ENCODE data around the gene IPO13. TPM values are rescaled to one million over a fixed set of nuclear protein-coding genes. Genes with fewer than 3 reads are reported as not detected.

IPO13 gene
- total RNA-seq, 2 donors from 2014 or later, result 25.9 to 28.1 TPM

DNA sequence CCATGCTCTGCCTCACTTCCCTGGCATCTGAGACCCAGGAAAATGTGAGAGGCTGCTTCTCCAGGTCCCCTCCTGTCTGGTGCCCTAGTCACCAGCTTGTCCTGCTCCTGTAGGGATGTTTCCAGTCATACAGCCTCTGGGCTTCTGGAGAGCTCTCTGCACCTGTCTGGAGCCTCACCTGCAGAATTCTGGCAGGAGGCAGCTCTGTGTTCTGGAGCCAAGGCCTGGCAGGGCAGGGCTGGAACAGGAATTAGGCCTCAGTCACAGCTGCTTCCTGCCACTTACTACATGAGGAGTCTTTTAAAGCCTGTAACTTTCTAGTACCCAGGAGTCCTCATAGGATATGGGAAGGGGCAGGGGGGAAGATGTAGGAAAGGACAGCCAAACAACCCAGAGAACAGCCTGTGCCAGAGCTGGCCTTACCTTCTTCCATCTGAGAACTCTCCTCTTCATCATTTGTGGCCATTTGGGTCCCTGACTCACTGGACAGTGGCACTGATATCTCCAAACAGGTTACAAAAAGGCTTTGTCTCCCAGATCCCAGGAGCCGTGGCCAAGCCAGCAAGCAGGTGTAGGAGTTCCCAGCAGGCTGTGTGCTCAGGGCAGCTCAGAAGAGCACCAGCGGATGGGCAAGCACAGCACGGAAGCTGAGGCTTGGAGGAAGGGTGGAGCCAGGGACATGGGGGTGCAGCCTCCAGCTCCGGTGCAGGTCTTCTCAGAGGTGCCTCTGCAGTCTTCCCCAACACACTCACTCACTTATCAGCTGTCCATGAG is 44.5 kb upstream of the IPO13 start:
- TF ChIP-seq, protein P1, sequence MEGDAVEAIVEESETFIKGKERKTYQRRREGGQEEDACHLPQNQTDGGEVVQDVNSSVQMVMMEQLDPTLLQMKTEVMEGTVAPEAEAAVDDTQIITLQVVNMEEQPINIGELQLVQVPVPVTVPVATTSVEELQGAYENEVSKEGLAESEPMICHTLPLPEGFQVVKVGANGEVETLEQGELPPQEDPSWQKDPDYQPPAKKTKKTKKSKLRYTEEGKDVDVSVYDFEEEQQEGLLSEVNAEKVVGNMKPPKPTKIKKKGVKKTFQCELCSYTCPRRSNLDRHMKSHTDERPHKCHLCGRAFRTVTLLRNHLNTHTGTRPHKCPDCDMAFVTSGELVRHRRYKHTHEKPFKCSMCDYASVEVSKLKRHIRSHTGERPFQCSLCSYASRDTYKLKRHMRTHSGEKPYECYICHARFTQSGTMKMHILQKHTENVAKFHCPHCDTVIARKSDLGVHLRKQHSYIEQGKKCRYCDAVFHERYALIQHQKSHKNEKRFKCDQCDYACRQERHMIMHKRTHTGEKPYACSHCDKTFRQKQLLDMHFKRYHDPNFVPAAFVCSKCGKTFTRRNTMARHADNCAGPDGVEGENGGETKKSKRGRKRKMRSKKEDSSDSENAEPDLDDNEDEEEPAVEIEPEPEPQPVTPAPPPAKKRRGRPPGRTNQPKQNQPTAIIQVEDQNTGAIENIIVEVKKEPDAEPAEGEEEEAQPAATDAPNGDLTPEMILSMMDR (IDR thresholded peaks at IDR 0.05), result no peak
- peaks cover 12% of the 10 kb centered on the region for H3K36me3 ChIP-seq
- H3K4me1 ChIP-seq, result no peaks in the 10 kb centered on the region
- no peaks in the 10 kb centered on the region for H3K9me3 ChIP-seq
- H3K4me3 ChIP-seq, result no peak overlapping the region
- no peak overlapping the region for H3K27ac ChIP-seq
- DNase-seq (ENCODE audit: low spot score), result no peak
- no peaks in the 10 kb centered on the region for H3K27me3 ChIP-seq

DNA sequence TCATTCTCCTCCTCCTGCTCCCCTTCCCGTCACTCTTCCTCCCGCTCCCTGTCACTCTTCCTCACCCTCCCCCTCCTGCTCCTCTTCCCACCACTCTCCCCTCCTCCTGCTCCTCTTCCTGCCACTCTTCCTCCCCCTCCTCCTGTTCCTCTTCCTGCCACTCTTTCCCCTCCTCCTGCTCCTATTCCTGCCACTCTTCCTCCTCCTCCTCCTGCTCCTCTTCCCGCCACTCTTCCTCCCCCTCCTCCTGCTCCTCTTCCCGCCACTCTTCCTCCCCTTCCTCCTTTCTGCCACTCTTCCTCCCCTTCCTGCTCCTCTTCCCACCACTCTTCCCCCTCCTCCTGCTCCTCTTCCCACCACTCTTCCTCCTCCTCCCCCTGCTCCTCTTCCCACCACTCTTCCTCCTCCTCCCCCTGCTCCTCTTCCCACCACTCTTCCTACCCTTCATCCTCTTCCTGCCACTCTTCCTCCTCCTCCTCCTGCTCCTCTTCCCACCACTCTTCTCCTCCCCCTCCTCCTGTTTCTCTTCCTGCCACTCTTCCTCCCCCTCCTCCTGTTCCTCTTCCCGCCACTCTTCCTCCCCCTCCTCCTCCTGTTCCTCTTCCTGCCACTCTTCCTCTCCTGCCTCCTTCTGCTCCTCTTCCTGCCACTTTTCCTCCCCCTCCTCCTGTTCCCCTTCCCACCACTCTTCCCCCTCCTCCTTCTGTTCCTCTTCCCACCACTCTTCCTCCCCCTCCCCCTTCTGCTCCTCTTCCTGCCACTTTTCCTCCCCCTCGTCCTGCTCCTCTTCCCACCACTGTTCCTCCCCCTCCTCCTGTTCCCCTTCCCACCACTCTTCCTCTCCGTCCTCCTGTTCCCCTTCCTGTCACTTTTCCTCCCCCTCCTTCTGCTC is 41.8 kb upstream of the IPO13 start:
- TF ChIP-seq, protein P1 (IDR thresholded peaks at IDR 0.05), result no peak
- Histone ChIP-seq H3K27ac (no peak overlapping the region), H3K4me3 (no peak overlapping the region), H3K9me3 (no peaks in the 10 kb centered on the region), H3K36me3 (peaks cover 3% of the 10 kb centered on the region), H3K4me1 (no peaks in the 10 kb centered on the region), H3K27me3 (no peaks in the 10 kb centered on the region)
- DNase-seq (ENCODE audit: low spot score), result no peak

DNA sequence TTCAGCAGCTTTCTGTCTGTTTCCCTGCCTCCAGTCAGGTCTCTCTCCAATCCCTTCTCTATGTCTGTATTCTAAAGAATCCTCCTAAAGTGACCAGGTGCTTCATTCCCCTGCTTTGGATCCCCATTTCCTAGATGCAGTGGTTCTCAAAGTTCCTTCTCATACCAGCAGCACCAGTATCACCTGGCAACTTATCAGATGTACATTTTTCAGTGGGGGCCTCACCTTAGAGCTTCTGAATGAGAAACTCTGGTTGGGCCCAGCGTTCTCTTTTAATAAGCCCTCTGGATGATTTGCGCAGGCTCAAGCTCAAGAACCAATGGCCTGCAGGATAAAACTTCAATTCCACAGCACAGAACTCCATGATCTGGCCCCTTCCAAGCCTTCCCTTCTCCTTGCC is 38.5 kb upstream of the IPO13 start:
- no peaks in the 10 kb centered on the region for H3K9me3 ChIP-seq
- no peak overlapping the region for H3K4me3 ChIP-seq
- H3K27ac ChIP-seq, result no peak overlapping the region
- TF ChIP-seq, protein P1 (IDR thresholded peaks at IDR 0.05), result no peak
- DNase-seq (ENCODE audit: low spot score), result no peak
- no peaks in the 10 kb centered on the region for H3K27me3 ChIP-seq
- no peaks in the 10 kb centered on the region for H3K36me3 ChIP-seq
- H3K4me1 ChIP-seq, result no peaks in the 10 kb centered on the region

DNA sequence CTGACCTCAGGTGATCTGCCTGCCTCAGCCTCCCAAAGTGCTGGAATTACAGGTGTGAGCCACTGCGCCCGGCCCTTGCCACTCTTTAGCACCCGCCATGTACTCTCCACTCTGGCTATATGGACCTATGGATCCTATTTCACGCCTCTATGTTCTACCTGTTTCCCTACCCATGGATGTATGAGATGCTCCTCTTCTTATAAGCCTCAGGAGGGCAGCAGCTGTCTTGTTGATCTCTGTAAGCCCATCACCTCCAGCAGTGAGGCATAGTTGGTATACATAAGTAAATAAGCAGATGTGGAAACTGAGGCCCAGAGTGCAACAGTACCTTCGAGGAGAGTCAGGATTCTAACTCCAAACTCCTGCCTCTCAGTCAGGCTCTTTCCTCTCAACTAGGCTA is 37.9 kb upstream of the IPO13 start:
- H3K27me3 ChIP-seq, result no peaks in the 10 kb centered on the region
- no peak overlapping the region for H3K27ac ChIP-seq
- TF ChIP-seq, protein P1 (IDR thresholded peaks at IDR 0.05), result no peak
- no peak for DNase-seq (ENCODE audit: low spot score)
- H3K36me3 ChIP-seq, result no peaks in the 10 kb centered on the region
- H3K9me3 ChIP-seq, result no peaks in the 10 kb centered on the region
- no peak overlapping the region for H3K4me3 ChIP-seq
- H3K4me1 ChIP-seq, result no peaks in the 10 kb centered on the region

DNA sequence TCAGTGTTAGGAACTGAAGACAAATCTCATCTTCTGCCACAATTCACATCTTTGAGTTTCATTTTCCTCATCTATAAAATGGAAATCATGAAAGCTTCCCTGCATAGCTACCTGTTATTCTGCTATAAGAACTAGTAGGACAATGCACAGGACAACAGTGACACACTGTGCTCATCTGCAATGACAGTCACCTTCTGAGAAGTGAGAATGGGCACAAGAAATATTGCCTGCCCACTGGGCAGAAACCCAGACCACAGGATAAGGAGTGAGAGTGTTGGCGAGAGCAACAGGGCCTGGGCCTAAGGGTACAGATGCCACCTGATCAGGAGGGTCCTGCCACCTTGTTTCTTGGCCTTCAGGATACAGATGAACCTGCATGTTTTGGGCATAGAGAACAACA is 36.4 kb upstream of the IPO13 start:
- H3K36me3 ChIP-seq, result no peaks in the 10 kb centered on the region
- no peaks in the 10 kb centered on the region for H3K9me3 ChIP-seq
- no peaks in the 10 kb centered on the region for H3K27me3 ChIP-seq
- no peak overlapping the region for H3K27ac ChIP-seq
- no peak overlapping the region for H3K4me3 ChIP-seq
- no peaks in the 10 kb centered on the region for H3K4me1 ChIP-seq
- TF ChIP-seq, protein P1 (IDR thresholded peaks at IDR 0.05), result no peak
- DNase-seq (ENCODE audit: low spot score), result no peak

All from right atrium auricular region (tissue), 2 donors.